Measurements from ENCODE around the gene ENO2.
"Not testable (repeated sequence)": the region's sequence is repeated elsewhere in the genome, so short reads cannot be mapped to it uniquely, and the experiment has no call there.

Gene ENO2

DNA sequence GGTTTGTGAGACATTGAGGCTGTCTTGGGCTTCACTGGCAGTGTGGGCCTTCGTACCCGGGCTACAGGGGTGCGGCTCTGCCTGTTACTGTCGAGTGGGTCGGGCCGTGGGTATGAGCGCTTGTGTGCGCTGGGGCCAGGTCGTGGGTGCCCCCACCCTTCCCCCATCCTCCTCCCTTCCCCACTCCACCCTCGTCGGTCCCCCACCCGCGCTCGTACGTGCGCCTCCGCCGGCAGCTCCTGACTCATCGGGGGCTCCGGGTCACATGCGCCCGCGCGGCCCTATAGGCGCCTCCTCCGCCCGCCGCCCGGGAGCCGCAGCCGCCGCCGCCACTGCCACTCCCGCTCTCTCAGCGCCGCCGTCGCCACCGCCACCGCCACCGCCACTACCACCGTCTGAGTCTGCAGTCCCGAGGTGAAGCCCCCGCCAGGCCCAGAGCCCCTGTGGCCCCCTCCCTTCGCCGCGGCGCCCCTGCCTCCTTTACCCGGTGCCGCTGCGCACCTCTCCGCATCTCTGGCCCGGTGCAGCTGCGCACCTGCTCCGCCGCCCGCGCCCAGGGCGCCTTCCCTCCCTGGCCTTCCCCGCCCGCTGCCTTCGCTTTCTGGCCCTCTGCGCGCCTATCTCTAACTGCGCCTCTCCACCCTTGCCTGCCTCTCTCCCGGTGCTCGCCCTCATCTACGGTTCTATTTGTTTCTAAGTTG, at the start of gene ENO2:
TSS of gene ENO2 (plus strand) at position 335 of the 701 bp plus-strand sequence. CDS start 1,253 bp downstream, outside the sequence.
- DNase-seq (ENCODE audit: low read depth) = peak; percentile 75

DNA sequence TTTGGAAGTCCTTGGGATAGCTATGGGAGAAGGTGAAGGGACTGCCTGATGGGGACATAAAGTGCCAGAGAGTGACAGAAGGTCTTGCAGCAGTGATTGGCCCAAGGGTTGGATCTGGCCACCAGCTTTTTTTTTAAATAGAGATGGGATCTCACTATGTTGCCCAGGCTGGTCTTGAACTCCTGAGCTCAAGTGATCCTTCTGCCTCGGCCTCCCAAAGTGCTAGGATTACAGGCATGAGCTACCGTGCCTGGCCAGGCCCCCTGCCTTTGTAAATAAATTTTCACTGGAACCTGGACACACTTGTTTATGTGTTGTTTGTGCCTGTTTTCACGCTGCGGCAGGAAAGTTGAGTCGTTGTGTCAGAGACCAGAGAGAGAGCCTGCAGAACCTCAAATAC, 49.1 kb upstream of the ENO2 start:
- not testable (repeated sequence) for DNase-seq (ENCODE audit: low read depth)

DNA sequence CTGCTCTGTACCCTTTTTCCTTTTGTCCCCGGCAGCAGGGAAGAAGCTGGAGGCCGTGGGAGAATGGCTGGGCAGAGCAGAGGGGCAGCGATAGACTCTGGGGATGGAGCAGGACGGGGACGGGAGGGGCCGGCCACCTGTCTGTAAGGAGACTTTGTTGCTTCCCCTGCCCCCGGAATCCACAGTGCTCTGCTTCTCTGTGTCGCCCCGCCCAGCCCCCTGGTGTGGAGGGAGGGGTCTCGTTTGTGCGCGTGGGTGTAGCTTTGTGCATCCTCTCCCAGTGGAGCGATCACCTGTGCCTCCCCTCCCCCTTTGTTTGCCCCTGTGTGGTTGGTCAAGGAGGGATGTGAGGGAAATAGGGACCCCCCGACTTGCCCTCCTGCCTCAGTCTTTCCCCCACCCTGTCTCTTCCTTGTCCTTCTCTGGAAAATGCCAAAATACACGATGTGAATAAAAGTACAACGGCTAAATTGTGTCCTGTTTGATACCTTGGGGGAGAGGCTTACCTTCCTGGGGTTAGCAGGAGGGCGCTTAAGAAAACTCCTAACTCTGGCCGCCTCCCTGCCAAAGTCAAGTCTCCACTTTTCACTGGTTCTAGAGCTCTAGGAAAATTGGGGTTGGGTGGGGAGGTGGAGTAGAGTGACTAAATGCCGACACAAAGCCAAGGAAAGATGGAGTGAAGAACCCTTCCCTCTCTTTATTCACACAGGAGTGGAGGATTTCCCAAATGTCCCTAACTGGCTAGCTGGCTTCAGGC, 48.0 kb upstream of the ENO2 start:
- no peak for DNase-seq (ENCODE audit: low read depth)

DNA sequence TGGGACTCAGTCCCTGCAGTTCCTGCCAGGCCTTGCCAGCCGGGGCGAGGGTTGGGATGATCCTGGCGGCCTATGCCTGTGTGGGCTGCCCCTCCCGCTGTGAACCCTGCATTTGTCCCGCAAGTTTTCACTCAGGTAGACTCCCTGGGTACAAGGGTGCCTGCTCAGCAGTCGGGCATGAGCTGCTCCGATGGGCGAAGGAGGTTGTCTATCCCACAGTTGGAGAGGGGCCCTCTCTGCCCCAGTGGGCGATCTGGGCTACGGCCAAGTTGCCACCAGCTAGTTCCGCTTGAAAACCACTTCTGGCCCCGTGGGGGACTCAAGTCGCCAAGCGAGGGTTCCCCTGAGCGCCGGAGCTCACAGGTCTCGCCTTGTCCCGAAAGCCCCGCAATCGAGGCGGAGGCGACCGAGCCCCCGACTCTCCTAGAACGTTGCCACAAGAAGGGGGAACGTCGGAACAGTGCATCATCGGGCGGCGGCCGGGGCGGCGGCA, 47.4 kb upstream of the ENO2 start:
- no peak for DNase-seq (ENCODE audit: low read depth)

- DNase-seq (ENCODE audit: low read depth) = peak; percentile 70
These were observed 46.8 kb upstream of the ENO2 start, which contains the start of gene TPI1 for GRCh38 chr12:6867413-6868210. Gene TPI1, plus strand, starts transcription at chr12:6867531. Its CDS starts 36 bp downstream, at chr12:6867567.

DNA sequence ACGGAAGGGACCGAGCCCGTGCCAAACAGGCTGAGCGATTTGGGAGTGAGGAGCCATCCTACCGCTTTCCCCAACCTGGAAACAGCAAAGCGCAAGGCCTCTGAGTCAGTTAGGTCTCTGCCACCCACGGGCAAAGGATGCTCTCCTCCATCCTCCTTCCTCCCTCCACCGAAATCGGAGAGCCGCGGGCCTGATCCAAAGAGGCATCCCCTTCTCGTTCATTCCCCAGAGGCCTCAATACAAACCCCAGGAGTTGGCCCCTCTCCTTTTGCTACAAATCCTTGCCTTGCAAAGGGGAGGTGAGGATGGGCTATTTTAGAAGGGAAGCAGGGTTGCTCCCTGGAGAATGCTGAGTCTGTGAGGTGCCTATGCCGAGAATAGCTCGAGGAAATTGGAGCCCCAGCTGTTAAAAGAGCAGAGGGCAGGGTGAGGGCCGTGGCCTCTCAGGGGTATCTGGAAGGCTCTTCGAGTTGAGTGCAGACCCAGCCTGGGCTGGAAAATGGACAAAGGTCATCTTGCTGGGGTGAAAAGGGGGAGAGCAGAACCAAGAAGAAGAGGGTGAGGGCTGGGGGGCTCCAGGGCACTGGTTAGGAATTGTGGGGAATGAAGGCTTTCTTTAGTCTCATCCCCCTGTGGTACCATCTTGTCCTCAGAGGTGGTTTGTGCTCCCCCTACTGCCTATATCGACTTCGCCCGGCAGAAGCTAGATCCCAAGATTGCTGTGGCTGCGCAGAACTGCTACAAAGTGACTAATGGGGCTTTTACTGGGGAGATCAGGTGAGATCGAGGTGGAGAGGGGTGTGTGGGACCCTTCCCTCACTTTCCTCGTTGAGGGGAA, 46.0 kb upstream of the ENO2 start:
- no peak for DNase-seq (ENCODE audit: low read depth)

- DNase-seq (ENCODE audit: low read depth) = peak; percentile 62
These were observed 45.0 kb upstream of the ENO2 start for GRCh38 chr12:6869049-6870021.

- DNase-seq (ENCODE audit: low read depth) = not testable (repeated sequence)
These were observed 44.1 kb upstream of the ENO2 start for GRCh38 chr12:6870304-6870703.

DNA sequence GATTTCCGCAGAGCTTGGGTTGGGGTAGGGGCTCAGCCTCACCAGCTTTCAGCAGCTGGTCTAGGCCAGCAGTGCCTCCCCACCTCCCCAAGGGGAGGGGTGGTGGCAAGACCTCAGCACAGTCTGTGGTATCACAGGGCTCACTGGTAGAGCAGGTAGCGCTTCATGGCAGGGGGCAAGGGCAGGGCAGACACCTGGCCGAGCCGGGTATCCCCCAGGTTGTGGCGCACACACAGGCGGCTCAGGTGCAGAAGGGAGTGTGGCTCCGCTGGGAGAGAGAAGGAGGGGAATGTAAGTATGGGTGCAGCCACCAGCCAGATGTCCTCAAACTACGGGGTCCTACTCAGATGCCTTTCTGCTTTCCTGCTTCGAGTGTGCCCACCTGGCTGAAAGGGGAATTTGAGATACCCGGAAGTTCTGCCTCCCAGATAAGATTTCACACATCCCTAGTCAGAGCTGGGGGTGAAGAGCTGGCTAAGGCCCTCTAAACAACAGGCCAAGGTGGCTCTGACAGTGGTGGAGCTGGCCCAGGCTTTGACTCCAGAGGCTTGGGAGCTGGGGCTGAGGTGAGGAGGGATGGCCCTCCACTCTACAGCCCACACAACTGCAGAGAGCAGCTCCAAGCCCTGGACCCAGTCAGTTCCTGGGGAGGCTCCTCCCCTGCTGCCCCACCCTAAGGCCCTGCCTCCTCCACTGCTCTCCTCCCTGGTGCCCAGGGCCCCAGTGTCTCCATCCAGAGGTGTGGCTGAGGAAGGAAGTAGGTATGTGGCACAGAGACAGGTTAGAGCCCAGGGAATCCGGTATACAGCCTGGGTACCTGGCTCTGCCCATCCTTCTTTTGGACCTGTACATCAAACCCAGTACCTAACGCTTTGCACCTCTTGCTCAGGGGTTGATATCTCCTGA, 43.1 kb upstream of the ENO2 start:
- DNase-seq (ENCODE audit: low read depth) = no peak

DNA sequence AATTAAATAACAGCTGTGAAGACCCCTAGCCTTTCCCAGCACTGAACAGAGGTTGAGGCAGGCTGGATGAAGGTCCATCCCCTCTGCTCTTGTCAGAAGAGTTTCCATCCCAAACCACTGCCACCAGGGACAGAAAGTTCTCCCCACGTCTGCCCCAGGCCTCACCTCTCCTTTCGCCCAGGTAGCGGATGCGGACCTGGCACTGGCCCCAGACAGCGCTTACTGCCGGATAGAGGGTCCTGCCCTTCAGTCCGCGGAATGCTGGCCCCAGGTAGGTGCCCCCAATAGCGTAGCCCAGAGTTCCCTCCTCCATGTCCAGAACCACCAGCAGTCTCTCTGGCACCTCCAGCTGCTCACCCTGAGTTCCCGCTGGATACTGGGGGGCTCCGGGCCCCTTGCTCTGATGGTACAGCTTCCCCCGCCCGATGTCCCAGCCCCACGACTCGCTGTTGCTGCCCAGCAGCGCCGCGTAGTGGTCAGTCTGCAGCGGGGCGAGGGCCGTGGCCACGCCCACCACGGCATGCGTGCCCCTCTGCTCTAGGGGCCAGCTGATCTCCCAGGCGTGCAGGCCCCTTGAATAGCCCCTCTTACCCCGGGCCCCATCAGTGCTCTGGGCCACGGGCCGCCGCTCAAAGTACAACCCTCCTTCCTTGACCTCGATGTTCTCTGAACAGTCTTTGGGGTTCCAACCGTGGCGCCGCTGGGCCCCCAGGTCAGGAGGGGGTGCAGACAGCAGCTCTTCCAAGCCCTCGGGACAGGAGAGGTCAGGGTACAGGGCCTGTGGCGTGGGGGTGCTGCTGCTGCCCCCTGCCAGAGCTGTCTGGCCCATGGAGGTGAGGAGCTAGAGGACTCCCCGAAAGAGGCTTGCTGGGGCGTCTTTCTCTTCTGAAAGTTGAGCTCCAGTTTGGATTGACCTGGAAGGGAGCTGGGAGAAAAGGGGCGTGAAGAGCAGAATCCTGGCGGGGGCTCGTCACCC, 42.0 kb upstream of the ENO2 start:
- peak; percentile 74 for DNase-seq (ENCODE audit: low read depth)

DNA sequence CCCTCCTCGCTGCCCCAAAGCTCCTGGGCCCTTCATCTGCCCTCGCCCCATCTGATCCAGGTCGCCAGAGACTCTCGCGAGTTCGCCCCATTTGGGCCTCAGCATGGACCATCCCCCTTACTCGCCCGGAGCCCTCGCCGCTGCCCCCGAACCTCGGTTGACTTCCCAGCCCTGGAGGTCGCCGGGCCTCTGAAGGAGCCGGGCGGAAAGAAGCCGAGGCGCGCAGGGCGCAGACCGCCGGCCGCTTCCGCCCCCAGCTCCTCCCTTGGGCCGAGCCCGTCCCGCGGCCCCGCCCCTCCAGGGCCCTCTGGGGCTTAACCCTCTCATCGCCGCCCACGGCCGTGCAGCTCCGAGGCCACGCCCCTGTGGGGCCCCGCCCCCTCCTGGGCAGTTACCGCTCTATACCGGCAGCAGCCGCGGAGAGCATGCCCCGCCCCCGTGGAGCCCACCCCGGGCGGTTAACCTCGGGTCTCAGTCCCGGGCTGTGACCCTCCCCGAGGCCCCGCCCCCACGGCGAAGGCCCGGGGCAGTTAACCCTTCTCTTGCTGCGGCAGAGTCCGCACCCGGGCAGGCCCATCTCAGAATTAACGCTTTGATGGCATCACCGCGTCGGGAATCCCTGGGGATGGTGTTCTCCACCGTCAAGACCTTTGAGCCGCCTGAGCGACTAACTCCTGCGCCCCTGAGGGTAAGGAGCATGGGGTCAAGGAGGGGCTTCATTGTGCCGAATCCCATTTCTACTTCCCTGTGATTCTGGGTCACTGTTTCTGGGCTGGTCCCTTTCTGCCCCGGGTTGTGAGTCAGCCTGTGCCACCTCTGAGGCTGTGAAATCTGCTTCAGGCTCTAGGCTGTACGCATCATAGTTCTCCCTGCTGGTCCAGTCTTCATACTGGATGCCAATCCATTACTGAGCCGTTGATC, 41.0 kb upstream of the ENO2 start, which contains the start of gene SPSB2:
TSS of gene SPSB2 (minus strand) at position 210 of the 921 bp plus-strand sequence. CDS start 402 bp downstream, outside the sequence.
- peak; percentile 99 for DNase-seq (ENCODE audit: low read depth)

GRCh38 chr12:6874015-6874368, 40.4 kb upstream of the ENO2 start:
- DNase-seq (ENCODE audit: low read depth) = not testable (repeated sequence)

GRCh38 chr12:6879824-6880223, 34.6 kb upstream of the ENO2 start:
- DNase-seq (ENCODE audit: low read depth) = not testable (repeated sequence)

DNA sequence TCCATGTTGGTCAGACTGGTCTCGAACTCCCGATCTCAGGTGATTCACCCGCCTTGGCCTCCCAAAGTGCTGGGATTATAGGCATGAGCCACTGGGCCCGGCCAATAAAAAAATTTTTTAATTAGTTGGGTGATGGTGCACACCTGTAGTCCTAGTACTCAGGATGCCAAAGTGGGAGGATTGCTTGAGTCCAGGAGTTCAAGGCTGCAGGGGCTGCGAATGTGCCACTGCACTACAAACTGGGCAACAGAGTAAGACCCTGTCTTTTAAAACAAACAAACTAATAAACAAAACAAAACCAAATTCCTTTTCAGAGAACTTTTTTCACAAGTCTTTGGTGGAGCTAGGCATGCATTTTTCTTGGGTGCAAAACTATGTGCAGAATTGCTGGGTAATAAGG, 31.1 kb upstream of the ENO2 start:
- DNase-seq (ENCODE audit: low read depth) = no peak

DNA sequence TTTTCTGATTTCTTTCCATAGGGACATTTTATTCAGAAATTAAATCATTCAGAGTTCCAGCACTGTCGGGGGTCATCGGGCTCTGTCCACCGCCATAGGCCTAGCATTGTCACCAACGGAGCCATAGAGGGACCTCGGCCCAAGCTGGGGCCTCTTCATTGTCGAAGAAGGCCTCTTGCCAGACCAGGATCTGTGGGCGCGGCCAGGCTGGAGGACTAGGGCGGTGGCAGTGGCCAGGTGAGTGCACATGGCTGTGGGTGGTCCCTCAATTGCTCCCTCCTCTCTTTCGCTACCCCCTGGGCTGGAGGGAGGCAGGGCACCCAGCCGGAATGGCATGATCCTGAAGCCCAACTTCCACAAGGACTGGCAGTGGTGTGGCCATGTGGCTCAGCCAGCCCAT, 30.7 kb upstream of the ENO2 start:
- no peak for DNase-seq (ENCODE audit: low read depth)

GRCh38 chr12:6884539-6884938, 29.8 kb upstream of the ENO2 start:
- DNase-seq (ENCODE audit: low read depth) = no peak
